Eye (tissue), 1 donor: ENCODE results near the gene MCTP1.
"Not testable (repeated sequence)": the region's sequence is repeated elsewhere in the genome, so short reads cannot be mapped to it uniquely, and the experiment has no call there.

Experiments
- DNase-seq: peaks from one replicate; pipeline ENCODE4 v3.0.0-alpha.2; 2015

Gene MCTP1

DNA sequence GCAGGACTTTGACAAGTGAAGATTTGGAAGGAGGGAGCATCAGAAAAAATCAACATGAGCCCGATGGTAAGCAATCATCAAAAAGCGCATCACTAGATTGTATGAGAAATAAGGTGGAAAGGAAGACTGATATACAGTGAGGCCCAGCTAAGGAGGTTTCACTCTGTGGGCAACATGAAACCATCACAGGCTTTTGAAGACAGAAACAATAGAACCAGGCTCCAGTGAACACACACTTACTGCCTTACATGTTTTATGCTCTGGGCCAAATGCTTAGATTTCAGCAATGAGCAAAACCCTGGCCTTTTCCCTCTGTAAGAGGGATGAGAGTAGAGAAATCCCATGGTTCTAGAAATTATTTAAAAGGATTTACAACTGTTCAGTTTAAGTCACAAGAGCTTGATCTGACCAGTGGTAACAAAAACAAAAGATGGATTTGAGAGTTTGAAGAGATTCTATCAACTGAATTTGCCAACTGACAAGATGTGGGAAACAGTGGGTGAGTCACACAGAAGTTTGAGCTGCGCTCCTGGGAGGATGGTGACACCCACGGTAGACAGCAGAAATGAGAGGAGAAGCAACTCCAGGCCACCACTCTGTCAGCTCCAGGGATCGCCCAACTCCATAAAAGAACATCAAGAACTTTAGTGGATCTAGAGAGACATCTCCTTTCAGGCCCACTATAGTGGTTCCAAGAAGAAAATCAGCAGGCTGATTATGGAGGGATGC lies 261.8 kb downstream of the MCTP1 start:
- DNase-seq = no peak

- DNase-seq = no peak
These were observed 264.5 kb downstream of the MCTP1 start for GRCh38 chr5:95020345-95020744.

GRCh38 chr5:95018946-95019345 lies 265.9 kb downstream of the MCTP1 start:
- no peak for DNase-seq

GRCh38 chr5:95018511-95018910 lies 266.4 kb downstream of the MCTP1 start:
- DNase-seq = no peak

GRCh38 chr5:95009812-95010211 lies 275.1 kb downstream of the MCTP1 start:
- no peak for DNase-seq

- no peak for DNase-seq
These were observed 276.8 kb downstream of the MCTP1 start for GRCh38 chr5:95007921-95008597.

GRCh38 chr5:95005811-95006210 lies 279.1 kb downstream of the MCTP1 start:
- no peak for DNase-seq

DNA sequence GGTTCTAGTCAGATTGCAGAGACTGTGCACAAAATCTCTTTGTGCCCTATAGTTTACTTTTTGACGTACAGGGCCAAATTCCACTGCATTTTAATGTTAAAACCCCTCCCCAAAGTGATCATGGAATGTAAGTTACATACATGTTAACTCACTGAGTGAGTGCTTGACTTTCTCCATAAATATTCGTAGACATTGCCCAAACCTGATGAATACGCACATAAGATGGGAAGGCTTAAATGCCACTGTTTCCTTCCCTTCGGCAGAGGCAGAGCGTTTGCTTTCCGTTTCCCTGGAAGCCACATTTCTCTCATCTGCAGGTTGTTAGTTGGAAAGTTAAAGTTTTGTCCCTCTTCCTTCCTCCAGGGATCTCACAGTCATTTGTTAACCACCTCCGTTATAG lies 286.2 kb downstream of the MCTP1 start:
- DNase-seq = no peak

DNA sequence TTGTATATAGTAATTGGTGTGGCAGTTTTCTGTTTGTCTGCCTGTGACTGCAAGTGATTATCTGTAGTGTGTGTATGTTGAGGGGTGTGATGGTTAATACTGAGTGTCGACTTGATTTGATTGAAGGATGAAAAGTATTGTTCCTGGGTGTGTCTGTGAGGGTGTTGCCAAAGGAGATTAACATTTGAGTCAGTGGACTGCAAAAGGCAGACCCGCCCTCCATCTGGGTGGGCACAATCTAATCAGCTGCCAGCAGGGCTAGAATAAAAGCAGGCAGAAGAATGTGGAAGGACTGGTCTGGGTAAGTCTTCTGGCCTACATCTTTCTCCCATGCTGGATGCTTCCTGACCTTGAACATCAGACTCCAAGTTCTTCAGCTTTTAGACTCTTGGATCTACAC lies 290.4 kb downstream of the MCTP1 start:
- DNase-seq = peak; percentile 22

GRCh38 chr5:94993491-94993890 lies 291.4 kb downstream of the MCTP1 start:
- DNase-seq = peak; percentile 38

- no peak for DNase-seq
These were observed 292.6 kb downstream of the MCTP1 start for GRCh38 chr5:94992325-94992724.

GRCh38 chr5:94983861-94984535 lies 300.9 kb downstream of the MCTP1 start:
- no peak for DNase-seq

DNA sequence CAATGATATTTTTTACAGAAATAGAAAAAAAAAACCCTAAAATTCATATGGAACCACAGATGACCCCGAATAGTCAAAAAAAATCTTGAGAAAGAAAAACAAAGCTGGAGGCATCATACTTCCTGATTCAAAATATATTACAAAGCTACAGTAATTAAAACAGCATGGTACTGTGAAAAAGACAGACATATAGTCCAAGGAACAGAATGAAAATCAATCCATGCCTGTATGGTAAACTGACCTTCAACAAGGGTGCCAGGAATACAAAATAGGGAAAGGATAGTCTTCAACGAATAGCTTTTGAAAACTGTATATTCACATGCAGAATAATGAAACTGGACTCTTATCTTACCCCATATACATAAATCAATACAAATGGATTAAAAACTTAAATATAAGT lies 307.5 kb downstream of the MCTP1 start:
- DNase-seq = no peak

DNA sequence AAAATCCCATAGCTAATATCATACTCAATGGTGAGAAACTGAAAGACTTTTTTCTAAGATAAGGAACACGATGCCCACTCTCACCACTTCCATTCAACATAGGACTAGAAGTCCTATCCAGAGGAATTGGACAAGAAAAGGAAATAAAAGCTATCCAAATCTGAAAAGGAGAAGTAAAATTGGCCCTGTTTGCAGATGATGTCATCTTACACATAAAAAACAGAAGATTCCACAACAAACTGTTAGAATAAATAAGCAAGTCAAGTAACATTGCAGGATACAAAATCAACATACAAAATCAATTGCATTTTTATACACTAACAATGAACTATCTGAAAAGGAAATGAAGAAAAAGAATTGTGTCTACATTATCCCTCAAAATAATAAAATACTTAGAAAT lies 308.0 kb downstream of the MCTP1 start:
- no peak for DNase-seq

DNA sequence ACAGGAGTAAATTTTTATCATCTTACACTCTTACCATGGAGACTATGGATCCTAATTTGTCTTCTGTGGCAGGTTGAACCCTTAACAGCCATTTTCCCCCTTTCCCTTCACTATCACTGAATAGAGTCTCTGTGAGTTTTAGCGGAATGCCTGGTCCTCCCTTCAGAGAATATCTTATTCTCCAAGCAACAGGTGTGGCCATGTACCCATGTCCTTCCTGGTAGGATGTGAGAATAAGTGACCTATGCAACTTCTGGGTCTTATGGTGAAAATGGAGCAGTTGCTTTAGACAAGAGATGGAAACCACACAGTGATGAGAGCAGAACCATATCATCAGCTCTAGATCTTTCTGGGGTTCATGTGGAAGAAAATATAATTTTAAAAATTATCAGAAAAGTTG lies 312.6 kb downstream of the MCTP1 start:
- no peak for DNase-seq

- peak; percentile 49 for DNase-seq
These were observed 315.7 kb downstream of the MCTP1 start for GRCh38 chr5:94969174-94969573.

DNA sequence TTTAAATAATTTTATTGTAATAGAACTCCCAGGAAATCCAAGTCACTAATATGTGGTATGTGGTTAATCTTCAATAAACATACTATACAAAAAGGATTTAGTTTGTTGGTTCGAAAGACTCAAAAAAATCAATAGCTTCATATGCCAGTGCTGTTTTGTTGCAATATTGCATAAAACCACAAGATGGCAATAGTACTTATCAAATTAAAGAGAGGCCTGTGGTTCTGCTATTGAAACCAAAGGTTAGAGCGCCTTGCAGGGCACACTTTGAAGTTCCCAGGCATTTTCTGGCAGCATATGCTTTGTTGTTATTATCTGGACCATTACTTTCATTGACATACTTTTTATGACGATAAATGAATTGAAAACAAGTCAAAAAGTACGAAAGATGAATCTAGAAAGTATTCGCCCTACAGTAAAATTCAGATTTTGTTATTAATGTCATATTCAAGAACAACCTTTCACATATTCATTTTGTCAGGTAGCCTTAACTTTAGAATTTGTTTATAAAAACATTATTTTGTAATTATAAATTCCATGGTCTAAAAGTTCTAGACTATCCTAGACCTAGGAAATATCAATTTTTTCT lies 316.3 kb downstream of the MCTP1 start:
- DNase-seq = peak; percentile 88

GRCh38 chr5:94967525-94967924 lies 317.4 kb downstream of the MCTP1 start:
- no peak for DNase-seq

DNA sequence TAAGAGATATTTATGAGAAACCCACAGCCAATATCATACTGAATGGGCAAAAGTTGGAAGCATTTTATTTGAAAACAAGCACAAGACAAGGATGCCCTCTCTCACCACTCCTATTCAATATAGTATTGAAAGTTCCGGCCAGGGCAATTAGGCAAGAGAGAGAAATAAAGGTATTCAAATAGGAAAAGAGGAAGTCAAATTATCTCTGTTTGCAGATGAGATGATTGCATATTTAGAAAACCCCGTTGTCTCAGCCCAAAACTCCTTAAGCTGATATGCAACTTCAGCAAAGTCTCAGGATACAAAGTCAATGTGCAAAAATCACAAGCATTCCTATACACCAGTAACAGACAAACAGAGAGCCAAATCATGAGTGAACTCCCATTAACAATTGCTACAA lies 325.6 kb downstream of the MCTP1 start:
- DNase-seq = not testable (repeated sequence)

- no peak for DNase-seq
These were observed 339.2 kb downstream of the MCTP1 start for GRCh38 chr5:94945656-94946055.

DNA sequence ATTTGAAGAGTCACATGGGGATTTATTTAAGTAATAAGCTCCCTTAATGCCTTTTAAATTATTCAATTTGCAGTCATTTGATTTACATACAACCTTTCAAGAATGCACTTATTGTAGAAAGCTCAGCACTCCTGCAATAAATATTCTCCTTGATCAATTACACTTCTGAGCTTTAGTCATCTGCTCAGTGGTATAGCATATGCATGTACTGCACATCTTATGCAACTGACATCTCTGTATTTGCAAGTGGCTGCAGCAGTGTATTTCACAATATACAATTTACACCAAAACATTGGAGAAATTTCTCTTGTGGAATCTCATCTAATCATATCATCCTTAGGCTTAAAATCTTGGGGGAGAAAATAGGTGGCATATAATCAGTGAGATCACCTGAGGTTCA lies 340.7 kb downstream of the MCTP1 start:
- DNase-seq = no peak

DNA sequence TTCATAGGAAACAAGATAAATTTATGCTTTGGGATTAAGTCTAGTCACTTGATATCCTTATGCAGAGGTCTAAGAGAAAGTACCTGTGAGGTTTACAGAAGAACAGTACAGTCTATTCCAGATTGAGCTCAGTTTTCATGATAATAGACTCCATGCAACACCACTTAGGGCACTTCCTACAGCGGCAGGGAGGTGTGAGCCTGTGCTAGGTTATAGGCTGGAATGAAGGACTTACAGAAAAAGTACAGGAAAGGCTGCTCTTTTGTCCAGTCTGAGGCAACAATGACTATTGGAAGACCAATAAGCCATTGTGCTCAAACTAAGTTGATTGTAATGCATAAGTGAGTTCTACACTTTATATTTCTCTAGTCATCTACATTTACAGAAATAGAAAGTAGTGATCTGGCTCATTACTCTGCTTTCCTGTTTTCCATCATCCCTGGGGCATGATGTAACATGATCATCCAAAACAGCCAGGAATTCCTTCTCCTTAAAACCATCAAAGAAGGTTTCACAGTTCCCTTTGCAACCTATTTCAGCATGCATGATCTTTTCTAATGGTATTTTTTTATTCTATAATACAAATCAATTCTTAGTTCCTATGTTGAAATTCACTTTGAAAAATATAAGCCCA lies 343.7 kb downstream of the MCTP1 start:
- DNase-seq = no peak

- no peak for DNase-seq
These were observed 352.6 kb downstream of the MCTP1 start for GRCh38 chr5:94932259-94932658.
